ENCODE results near the gene DCC.

The DCC gene

GRCh38 chr18:53534695-53535094, 1194.7 kb downstream of the DCC start:
- DNase-seq: no peak

GRCh38 chr18:53536908-53537307, 1196.9 kb downstream of the DCC start:
- DNase-seq: no peak

- DNase-seq: no peak
These were observed 1201.9 kb downstream of the DCC start for GRCh38 chr18:53541924-53542323.

DNA sequence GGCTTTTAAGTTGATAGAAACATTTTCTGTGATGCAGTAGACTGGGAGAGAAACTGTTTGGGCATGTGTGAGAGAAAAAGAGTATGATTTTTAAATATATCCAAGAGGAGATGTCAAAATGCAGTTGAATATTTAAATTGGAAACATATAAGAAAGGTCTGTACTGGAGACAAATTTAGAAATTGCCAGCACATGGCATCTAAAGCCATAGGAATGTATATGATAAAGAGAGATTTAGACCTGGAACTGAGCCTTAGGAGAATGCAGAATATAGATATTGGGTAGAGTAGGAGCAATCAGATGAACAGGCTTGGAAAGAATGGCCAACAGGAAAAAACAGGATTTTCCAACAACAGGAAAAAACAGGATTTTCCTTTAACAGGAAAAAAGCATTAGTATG, 1203.7 kb downstream of the DCC start:
- no peak for DNase-seq

DNA sequence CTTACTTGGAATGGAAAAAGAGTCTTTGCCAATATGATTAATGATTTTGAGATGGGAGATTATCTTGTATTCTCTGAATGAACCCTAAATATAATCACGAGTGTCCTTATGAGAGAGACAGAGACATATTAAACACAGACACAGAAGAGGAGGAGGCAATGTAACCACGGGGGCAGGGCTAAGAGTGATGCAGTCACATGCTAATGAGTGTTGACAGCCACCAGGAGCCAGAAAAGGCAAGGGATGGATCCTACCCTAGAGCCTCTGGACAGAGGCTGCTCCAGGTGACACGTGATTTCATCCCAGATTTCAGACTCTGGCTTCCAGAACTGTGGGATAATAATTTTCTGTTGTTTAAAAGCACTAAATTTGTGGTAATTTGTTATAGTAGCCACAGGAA, 1204.9 kb downstream of the DCC start:
- DNase-seq: no peak

- no peak for DNase-seq
These were observed 1212.0 kb downstream of the DCC start for GRCh38 chr18:53551868-53552426.

DNA sequence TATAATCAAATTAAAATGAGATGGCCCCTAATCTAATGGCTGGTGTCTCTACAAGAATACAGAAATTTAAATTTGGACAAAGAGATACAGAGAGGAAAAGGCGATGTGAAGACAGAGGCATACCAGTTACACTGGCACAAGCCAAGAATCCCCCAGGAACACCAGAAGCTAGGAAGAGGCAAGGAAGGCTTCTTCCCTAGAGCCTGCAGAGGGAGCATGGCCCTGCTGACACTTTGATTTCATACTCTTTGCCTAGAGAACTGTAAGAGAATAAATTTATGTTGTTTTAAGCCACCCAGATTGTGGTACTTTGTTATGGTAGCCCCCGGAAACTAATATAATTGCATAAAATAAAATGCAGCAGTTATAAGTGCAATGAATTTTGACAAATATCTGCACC, 1213.0 kb downstream of the DCC start:
- no peak for DNase-seq

DNA sequence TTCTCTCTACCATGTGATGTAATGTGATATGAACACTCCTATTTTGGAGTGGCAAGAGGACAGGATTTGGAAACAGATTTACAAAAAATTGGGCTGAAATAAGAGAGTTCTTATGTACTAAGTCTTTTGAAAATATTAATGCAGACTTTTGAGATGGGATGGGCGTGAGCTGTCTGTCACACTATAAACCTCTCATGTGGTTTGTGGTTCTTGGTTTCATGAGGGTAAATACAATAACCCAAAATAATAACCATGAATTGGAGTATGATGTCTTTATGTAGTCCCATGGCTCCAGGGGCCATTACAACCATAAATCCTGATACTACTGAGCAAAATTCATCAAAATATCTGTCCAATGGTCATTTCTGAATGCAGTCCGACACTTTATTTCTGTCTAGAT, 1216.5 kb downstream of the DCC start:
- DNase-seq: no peak

DNA sequence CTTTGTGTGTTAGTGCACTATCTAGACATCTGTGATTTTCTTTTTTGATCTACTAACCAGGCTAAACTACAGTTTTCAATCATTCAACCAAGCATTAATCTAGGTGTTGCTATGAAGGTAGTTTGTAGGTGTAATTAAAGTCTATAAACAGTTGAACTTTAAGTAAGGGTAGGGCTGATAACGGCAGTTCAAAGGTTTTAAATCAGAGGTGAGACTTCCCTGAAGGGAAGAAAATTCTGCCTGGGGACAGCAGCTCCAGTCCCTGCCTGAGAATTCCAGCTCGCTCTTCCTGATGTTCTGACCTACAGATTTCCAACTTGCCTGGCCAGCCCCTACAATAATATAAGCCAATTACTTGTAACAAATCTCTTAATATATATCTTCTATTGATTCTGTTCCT, 1220.5 kb downstream of the DCC start:
- DNase-seq: no peak

- DNase-seq: no peak
These were observed 1226.6 kb downstream of the DCC start for GRCh38 chr18:53566626-53567025.

DNA sequence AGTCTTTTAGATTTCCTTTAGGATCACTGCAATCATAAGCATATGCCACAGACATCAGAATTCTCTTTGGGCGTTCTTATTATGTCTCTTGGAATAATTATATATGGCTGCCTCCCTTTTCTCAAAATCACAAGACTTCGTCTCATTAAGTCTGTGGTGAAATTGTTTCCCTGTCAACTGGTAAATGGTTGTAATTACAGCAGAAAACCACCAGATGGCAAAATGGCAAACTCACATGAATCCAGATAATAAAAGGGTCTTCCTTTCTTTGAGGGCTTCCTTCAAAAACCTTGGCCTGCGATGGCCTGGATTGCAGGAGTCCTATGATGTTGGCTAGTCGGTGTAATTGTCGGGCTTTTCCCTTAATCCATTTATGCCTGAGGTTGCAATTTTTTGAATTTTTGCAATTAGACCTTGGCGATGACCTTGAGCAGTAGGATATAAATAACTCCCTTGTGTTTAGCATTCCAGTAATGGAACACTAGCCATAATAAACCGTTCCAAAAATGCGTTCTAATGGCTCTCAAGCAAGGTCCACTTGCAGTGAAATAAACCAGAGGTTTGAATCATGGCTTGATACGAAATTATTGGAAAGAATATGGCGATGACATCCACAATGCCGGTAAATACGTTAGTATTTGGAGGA, 1228.1 kb downstream of the DCC start:
- no peak for DNase-seq

Data from CD4-positive, alpha-beta T cell treated with Interleukin-15 for 1 hour (primary cell).